ENCODE data around the gene CDC42.

CDC42 gene

GRCh38 chr1:22132517-22133235 lies 80.2 kb downstream of the CDC42 start:
- Histone ChIP-seq H3K79me2 (ENCODE audit: insufficient read depth, low read length) (no peaks in the 10 kb centered on the region), H3K36me3 (ENCODE audit: insufficient read depth, low read length) (no peaks in the 10 kb centered on the region), H3K27ac (ENCODE audit: low read length) (no peak overlapping the region), H2AFZ (ENCODE audit: low read depth, low read length) (no peak overlapping the region), H3K27me3 (ENCODE audit: insufficient read depth, low read length, poor library complexity) (no peaks in the 10 kb centered on the region), H3K9me3 (ENCODE audit: insufficient read depth, low read length, severe bottlenecking) (no peaks in the 10 kb centered on the region), H3K4me2 (ENCODE audit: insufficient read depth, low read length) (no peak overlapping the region), H3K4me3 (ENCODE audit: low read depth in 1 of 2, low read length in 2 of 2) (no peak overlapping the region), H3K9ac (ENCODE audit: low read depth, low read length) (no peak overlapping the region), H4K20me1 (ENCODE audit: insufficient read depth, low read length) (peaks cover 63% of the 10 kb centered on the region), H3K4me1 (ENCODE audit: insufficient read depth, low read length) (no peaks in the 10 kb centered on the region)
- no peak for DNase-seq
- no peak for TF ChIP-seq EZH2 (IDR thresholded peaks at IDR 0.05; ENCODE audit: borderline replicate concordance, low read depth, low read length, severe bottlenecking)
- ATAC-seq (ENCODE audit: insufficient read depth, low read depth) = no peak

GRCh38 chr1:22133247-22133930 lies 80.9 kb downstream of the CDC42 start:
- Histone ChIP-seq H3K27me3 (ENCODE audit: insufficient read depth, low read length, poor library complexity) (no peaks in the 10 kb centered on the region), H4K20me1 (ENCODE audit: insufficient read depth, low read length) (peaks cover 60% of the 10 kb centered on the region), H3K79me2 (ENCODE audit: insufficient read depth, low read length) (no peaks in the 10 kb centered on the region), H3K9me3 (ENCODE audit: insufficient read depth, low read length, severe bottlenecking) (no peaks in the 10 kb centered on the region), H3K27ac (ENCODE audit: low read length) (no peak overlapping the region), H3K36me3 (ENCODE audit: insufficient read depth, low read length) (no peaks in the 10 kb centered on the region), H3K4me3 (ENCODE audit: low read depth in 1 of 2, low read length in 2 of 2) (no peak overlapping the region), H3K9ac (ENCODE audit: low read depth, low read length) (no peak overlapping the region), H3K4me1 (ENCODE audit: insufficient read depth, low read length) (no peaks in the 10 kb centered on the region), H3K4me2 (ENCODE audit: insufficient read depth, low read length) (no peak overlapping the region), H2AFZ (ENCODE audit: low read depth, low read length) (no peak overlapping the region)
- DNase-seq = no peak
- ATAC-seq (ENCODE audit: insufficient read depth, low read depth) = no peak
- TF ChIP-seq EZH2 (IDR thresholded peaks at IDR 0.05; ENCODE audit: borderline replicate concordance, low read depth, low read length, severe bottlenecking) = no peak

- no peaks in the 10 kb centered on the region for H3K36me3 ChIP-seq (ENCODE audit: insufficient read depth, low read length)
- no peaks in the 10 kb centered on the region for H3K27me3 ChIP-seq (ENCODE audit: insufficient read depth, low read length, poor library complexity)
- ATAC-seq (ENCODE audit: insufficient read depth, low read depth) = no peak
- no peaks in the 10 kb centered on the region for H3K79me2 ChIP-seq (ENCODE audit: insufficient read depth, low read length)
- H2AFZ ChIP-seq (ENCODE audit: low read depth, low read length) = no peak overlapping the region
- H3K9ac ChIP-seq (ENCODE audit: low read depth, low read length) = no peak overlapping the region
- H3K27ac ChIP-seq (ENCODE audit: low read length) = no peak overlapping the region
- no peaks in the 10 kb centered on the region for H3K4me1 ChIP-seq (ENCODE audit: insufficient read depth, low read length)
- no peak overlapping the region for H3K4me2 ChIP-seq (ENCODE audit: insufficient read depth, low read length)
- H3K4me3 ChIP-seq (ENCODE audit: low read depth in 1 of 2, low read length in 2 of 2) = no peak overlapping the region
- no peak for TF ChIP-seq EZH2 (IDR thresholded peaks at IDR 0.05; ENCODE audit: borderline replicate concordance, low read depth, low read length, severe bottlenecking)
- TF ChIP-seq, protein P1, sequence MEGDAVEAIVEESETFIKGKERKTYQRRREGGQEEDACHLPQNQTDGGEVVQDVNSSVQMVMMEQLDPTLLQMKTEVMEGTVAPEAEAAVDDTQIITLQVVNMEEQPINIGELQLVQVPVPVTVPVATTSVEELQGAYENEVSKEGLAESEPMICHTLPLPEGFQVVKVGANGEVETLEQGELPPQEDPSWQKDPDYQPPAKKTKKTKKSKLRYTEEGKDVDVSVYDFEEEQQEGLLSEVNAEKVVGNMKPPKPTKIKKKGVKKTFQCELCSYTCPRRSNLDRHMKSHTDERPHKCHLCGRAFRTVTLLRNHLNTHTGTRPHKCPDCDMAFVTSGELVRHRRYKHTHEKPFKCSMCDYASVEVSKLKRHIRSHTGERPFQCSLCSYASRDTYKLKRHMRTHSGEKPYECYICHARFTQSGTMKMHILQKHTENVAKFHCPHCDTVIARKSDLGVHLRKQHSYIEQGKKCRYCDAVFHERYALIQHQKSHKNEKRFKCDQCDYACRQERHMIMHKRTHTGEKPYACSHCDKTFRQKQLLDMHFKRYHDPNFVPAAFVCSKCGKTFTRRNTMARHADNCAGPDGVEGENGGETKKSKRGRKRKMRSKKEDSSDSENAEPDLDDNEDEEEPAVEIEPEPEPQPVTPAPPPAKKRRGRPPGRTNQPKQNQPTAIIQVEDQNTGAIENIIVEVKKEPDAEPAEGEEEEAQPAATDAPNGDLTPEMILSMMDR (IDR thresholded peaks at IDR 0.05; ENCODE audit: borderline replicate concordance, extremely low read depth, low read length, poor library complexity, severe bottlenecking) = no peak
- DNase-seq = no peak
- H4K20me1 ChIP-seq (ENCODE audit: insufficient read depth, low read length) = peaks cover 59% of the 10 kb centered on the region
- no peaks in the 10 kb centered on the region for H3K9me3 ChIP-seq (ENCODE audit: insufficient read depth, low read length, severe bottlenecking)
These were observed 81.4 kb downstream of the CDC42 start for GRCh38 chr1:22133931-22134324.

DNA sequence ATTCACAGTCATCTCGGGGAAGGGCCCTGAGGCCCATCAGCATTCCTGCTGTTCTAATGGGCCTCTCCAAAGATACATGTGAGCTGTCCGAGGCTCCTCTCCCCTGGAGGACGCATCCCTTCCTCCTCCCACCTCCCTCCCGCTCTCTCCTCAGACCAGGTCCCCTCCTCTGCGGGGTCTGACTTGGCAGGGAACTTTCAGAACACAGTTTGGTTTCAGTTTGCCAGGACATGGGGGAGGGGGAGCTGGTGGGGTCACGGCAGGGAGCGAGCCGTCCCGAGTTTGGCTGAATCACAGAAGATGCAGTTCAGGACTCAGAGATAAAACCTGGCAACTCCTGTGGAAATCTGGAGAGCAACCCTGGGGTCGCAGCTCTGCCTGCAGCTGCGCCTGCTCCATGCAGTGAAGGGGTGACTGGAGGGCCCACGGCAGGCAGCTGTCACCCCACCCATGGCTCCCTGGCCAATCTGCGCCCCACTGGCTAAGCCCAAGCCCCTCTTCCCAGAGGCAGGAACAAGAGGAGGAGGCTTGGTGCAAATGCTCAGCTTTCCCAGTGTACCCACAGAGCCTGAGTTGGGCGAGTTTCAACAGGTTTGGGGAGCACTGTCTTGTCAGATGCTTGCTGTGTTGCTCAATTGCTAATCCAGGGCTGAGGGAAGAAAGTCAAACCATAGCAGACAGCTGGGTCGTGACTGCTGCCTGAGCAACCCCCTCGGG lies 84.7 kb downstream of the CDC42 start:
- Histone ChIP-seq H3K9ac (ENCODE audit: low read depth, low read length) (no peak overlapping the region), H3K79me2 (ENCODE audit: insufficient read depth, low read length) (no peaks in the 10 kb centered on the region), H2AFZ (ENCODE audit: low read depth, low read length) (no peak overlapping the region), H3K27me3 (ENCODE audit: insufficient read depth, low read length, poor library complexity) (no peaks in the 10 kb centered on the region), H3K4me3 (ENCODE audit: low read depth in 1 of 2, low read length in 2 of 2) (no peak overlapping the region), H3K4me2 (ENCODE audit: insufficient read depth, low read length) (no peak overlapping the region), H3K4me1 (ENCODE audit: insufficient read depth, low read length) (no peaks in the 10 kb centered on the region), H3K36me3 (ENCODE audit: insufficient read depth, low read length) (no peaks in the 10 kb centered on the region), H4K20me1 (ENCODE audit: insufficient read depth, low read length) (peaks cover 60% of the 10 kb centered on the region), H3K27ac (ENCODE audit: low read length) (no peak overlapping the region), H3K9me3 (ENCODE audit: insufficient read depth, low read length, severe bottlenecking) (no peaks in the 10 kb centered on the region)
- no peak for ATAC-seq (ENCODE audit: insufficient read depth, low read depth)
- no peak for DNase-seq
- TF ChIP-seq EZH2 (IDR thresholded peaks at IDR 0.05; ENCODE audit: borderline replicate concordance, low read depth, low read length, severe bottlenecking) = no peak
- TF ChIP-seq, protein P1 (IDR thresholded peaks at IDR 0.05; ENCODE audit: borderline replicate concordance, extremely low read depth, low read length, poor library complexity, severe bottlenecking) = no peak
